Colonic mucosa (tissue), 4 donors: ENCODE data around the gene GNA12. TPM values are rescaled to one million over a fixed set of nuclear protein-coding genes. Genes with fewer than 3 reads are reported as not detected.
"Not testable (repeated sequence)": the region's sequence is repeated elsewhere in the genome, so short reads cannot be mapped to it uniquely, and the experiment has no call there.

ENCODE experiments used
- DNase-seq: peaks from one replicate; pipeline ENCODE4 v3.0.0-alpha.2; 2020
- H3K27ac ChIP-seq: fragments of 200-600 bp; one replicate; pipeline ENCODE4 v1.8.0; 2021
- H3K27me3 ChIP-seq: fragments of 200-600 bp; one replicate; pipeline ENCODE4 v1.8.0; 2021
- H3K36me3 ChIP-seq: fragments of 200-600 bp; one replicate; pipeline ENCODE4 v1.8.0; 2021
- H3K4me1 ChIP-seq: fragments of 200-600 bp; one replicate; pipeline ENCODE4 v1.8.0; 2021; ENCODE audit warnings: mild to moderate bottlenecking
- H3K4me3 ChIP-seq: fragments of 200-600 bp; one replicate; pipeline ENCODE4 v1.8.0; 2021
- H3K9ac ChIP-seq, 2 donors: one replicate each; pipeline ENCODE4 v1.7.0; 2013; ENCODE audit warnings: control low read depth in 2 of 2, low read depth in 2 of 2, low read length in 2 of 2
- H3K9me3 ChIP-seq: fragments of 200-600 bp; one replicate; pipeline ENCODE4 v1.8.0; 2021
- intact Hi-C: fragments of 100-400 bp; cut with DNase I; formaldehyde crosslinking; loops from one replicate; pipeline ENCODE4 v1.14.1; 2022
- total RNA-seq, 2 donors: library from RNA; stranded (reverse); fragmentation: NEBNext Ultra II Directional in 1 of 2; extraction: Animal tissue kit (Norgen Biotek cat#: 25700) in 1 of 2; gene quantifications; one replicate each; pipeline ENCODE4 v1.2.1, GENCODE V29; 2021
- TF ChIP-seq, protein P1 (sequence below): fragments of 200-600 bp; IDR thresholded peaks from one replicate; pipeline ENCODE4 v1.8.0; 2022; ENCODE audit warnings: antibody characterized with exemption, mild to moderate bottlenecking
- donor health status: healthy.
- donor health status: DM: no; HTN: no; CAD: no.
- donor health status: DM: no; HTN: no; CAD: no.

The GNA12 gene
- total RNA-seq, 2 donors from 2014 or later: 19.7 to 24.8 TPM

DNA sequence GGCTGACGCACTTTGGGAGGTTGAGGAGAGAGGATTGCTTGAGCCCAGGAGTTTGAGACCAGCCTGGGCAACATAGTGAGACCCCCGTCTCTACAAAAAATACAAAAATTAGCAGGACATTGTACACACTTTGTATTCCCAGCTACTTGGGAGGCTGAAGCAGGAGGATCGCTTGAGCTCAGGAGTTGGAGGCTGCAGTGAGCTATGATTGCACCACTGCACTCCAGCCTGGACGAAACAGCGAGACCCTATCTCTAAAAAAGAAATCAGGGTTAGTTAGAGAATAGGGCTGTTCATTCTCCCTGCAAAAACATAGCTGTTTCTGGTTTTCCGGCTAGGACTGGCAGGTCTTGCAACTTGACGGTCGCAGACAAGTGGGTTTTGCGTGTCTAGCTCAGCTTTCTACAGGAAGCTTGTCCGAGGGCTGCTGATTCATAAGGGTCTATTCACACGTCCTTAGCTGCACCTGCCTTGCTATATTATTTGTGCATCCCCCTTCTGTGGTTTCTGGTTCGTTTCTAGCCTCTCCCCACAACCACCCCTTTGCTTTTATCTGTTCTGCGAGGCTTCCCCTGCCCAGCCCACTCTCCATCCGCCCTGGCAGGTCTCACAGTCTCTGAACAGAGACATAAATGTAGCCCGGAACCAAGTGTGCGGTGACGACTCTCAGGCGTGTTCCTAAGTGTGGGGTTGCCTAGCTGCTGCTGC lies 145.4 kb downstream of the GNA12 start:
- no peaks in the 10 kb centered on the region for H3K27me3 ChIP-seq
- TF ChIP-seq, protein P1, sequence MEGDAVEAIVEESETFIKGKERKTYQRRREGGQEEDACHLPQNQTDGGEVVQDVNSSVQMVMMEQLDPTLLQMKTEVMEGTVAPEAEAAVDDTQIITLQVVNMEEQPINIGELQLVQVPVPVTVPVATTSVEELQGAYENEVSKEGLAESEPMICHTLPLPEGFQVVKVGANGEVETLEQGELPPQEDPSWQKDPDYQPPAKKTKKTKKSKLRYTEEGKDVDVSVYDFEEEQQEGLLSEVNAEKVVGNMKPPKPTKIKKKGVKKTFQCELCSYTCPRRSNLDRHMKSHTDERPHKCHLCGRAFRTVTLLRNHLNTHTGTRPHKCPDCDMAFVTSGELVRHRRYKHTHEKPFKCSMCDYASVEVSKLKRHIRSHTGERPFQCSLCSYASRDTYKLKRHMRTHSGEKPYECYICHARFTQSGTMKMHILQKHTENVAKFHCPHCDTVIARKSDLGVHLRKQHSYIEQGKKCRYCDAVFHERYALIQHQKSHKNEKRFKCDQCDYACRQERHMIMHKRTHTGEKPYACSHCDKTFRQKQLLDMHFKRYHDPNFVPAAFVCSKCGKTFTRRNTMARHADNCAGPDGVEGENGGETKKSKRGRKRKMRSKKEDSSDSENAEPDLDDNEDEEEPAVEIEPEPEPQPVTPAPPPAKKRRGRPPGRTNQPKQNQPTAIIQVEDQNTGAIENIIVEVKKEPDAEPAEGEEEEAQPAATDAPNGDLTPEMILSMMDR: no peak
- no peak overlapping the region for H3K27ac ChIP-seq
- H3K36me3 ChIP-seq: no peaks in the 10 kb centered on the region
- DNase-seq: no peak
- no peak overlapping the region for H3K4me3 ChIP-seq
- no peak overlapping the region for H3K9ac ChIP-seq
- H3K9me3 ChIP-seq: no peaks in the 10 kb centered on the region
- H3K4me1 ChIP-seq: no peaks in the 10 kb centered on the region
- intact Hi-C loops: no loop called here

DNA sequence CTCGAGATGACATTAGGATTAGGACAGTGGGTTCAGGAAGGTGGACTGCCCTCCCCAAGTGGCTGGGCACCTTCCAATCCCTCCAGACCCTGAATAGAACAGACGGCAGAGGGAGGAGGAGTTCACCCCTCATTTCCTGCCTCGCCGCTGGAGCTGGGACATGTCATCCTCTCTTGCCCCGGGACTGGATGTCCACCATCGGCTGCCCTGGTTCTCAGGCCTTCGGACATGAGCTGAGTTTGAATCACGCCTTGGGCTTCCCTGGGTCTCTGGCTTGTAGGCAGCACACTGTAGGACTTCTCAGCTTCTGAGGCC lies 150.0 kb downstream of the GNA12 start:
- H3K36me3 ChIP-seq, H3K9me3 ChIP-seq, H3K4me1 ChIP-seq, H3K27ac ChIP-seq, H3K4me3 ChIP-seq, DNase-seq, H3K9ac ChIP-seq, intact Hi-C loops: not testable (repeated sequence)
- H3K27me3 ChIP-seq: peaks cover 12% of the 10 kb centered on the region

DNA sequence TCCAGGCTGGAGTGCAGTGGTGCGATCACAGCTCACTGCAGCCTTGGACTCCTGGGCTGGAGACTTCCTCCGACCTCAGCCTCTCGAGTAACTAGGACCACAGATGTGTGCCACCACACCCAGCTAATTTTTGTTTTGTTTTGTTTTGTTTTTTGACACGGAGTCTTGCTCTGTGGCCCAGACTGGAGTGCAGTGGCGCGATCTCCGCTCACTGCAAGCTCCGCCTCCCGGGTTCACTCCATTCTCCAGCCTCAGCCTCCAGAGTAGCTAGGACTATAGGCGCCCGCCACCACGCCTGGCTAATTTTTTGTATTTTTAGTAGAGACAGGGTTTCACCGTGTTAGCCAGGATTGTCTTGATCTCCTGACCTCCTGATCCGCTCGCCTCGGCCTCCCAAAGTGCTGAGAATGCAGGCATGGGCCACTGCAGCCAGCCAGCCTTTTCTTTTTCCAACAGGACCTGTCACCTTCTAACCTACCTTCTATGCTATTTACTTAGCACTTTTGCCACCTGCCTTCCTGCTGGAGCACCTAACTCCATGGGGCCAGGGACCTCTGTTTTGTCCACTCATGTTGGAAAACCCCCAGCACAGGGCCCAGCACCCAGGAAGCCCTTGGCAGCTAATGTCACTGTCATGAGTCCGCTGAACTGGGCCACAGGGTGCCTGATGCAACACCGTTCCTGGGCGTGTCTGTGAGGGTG lies 150.5 kb downstream of the GNA12 start:
- H3K9me3 ChIP-seq, intact Hi-C loops, H3K27ac ChIP-seq, H3K4me3 ChIP-seq, H3K4me1 ChIP-seq, H3K36me3 ChIP-seq, H3K9ac ChIP-seq, DNase-seq: not testable (repeated sequence)
- H3K27me3 ChIP-seq: peaks cover 17% of the 10 kb centered on the region

DNA sequence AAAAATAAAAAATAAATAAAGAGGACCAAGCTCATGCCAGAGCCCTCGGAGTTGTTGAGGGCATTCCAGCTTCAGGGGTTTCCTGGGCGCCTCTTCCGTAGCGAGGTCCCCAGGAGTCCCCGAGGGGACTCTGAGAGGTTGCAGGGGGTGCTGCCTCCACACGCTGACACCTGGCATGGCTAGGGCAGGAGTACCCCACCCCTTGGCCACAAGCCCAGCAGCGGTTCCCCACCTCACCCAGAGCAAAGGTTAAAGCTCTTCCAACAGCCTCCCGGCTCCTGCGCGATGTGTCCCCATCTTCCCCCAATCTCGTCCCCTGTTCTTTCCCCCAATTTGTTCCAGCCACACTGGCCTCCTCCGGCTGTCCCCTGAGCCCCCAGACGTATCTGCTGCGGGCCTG lies 151.6 kb downstream of the GNA12 start:
- Histone ChIP-seq H3K9ac (no peak overlapping the region), H3K36me3 (no peaks in the 10 kb centered on the region), H3K27ac (no peak overlapping the region), H3K4me1 (no peaks in the 10 kb centered on the region), H3K4me3 (no peak overlapping the region), H3K27me3 (peaks cover 27% of the 10 kb centered on the region), H3K9me3 (no peaks in the 10 kb centered on the region)
- TF ChIP-seq, protein P1: no peak
- intact Hi-C loops: no loop called here
- no peak for DNase-seq

DNA sequence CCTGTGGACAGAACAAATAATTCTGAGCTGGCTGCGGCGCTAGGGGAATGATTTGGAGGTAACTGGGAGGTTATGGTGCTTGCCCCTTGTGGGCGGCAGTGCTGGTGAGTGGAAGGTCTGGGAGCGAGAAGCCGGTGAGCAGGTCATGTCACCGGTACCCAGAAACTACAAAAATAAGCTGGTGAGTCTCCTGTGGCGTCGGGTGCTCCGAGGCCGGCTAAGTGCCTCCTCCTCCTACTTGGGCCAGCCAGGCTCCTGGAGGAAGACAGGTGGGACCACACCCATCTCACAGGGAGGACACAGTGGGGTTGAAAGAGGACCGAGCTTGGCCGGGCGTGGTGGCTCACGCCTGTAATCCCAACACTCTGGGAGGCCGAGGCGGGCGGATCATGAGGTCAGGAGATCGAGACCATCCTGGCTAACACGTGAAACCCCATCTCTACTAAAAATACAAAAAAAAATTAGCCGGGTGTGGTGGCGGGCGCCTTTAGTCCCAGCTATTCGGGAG lies 152.1 kb downstream of the GNA12 start:
- intact Hi-C loops, DNase-seq: not testable (repeated sequence)
- H3K27me3 ChIP-seq: peaks cover 33% of the 10 kb centered on the region

DNA sequence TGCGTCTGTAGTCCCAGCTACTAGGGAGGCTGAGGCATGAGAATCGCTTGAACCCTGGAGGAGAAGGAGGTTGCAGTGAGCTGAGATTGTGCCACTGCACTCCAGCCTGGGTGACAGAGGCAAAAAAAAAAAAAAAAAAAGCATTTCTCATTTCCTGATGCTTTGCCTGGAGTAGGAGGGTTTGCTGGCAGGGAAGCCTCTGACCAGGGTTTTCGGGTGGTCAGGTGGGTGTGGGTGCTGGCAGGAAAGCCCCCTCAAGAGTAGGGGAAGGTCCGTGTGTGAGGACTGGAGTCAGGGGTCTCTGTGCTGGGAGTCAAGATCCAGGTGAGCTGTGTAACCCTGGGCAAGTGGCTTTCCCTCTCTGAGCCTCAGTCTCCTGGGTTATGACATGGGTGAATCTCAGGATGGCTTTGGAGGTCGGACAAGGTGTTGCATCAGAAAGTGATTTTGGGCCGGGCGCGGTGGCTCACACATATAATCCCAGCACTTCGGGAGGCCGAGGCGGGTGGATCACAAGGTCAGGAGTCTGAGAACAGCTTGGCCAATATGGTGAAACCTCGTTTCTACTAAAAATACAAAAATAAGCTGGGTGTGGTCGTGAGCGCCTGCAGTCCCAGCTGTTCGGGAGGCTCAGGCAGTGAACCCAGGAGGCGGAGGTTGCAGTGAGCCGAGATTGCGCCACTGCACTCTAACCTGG lies 152.9 kb downstream of the GNA12 start:
- no peaks in the 10 kb centered on the region for H3K4me1 ChIP-seq
- H3K9me3 ChIP-seq: no peaks in the 10 kb centered on the region
- H3K27me3 ChIP-seq: peaks cover 33% of the 10 kb centered on the region
- no peak for DNase-seq
- H3K27ac ChIP-seq: no peak overlapping the region
- H3K9ac ChIP-seq: no peak overlapping the region
- intact Hi-C loops: no loop called here
- no peak overlapping the region for H3K4me3 ChIP-seq
- H3K36me3 ChIP-seq: no peaks in the 10 kb centered on the region
- TF ChIP-seq, protein P1: no peak

More for the DNA sequence above, 152.1 kb downstream of the GNA12 start:
- not testable (repeated sequence) for H3K4me1 ChIP-seq, H3K9me3 ChIP-seq, H3K36me3 ChIP-seq, H3K9ac ChIP-seq, H3K27ac ChIP-seq, H3K4me3 ChIP-seq
